ENCODE measurements around the gene RNF157. TPM values are rescaled to one million over a fixed set of nuclear protein-coding genes. Genes with fewer than 3 reads are reported as not detected.

The RNF157 gene
- total RNA-seq, 4 donors from 2014 or later = 50.5 to 142 (median 85.3) TPM

DNA sequence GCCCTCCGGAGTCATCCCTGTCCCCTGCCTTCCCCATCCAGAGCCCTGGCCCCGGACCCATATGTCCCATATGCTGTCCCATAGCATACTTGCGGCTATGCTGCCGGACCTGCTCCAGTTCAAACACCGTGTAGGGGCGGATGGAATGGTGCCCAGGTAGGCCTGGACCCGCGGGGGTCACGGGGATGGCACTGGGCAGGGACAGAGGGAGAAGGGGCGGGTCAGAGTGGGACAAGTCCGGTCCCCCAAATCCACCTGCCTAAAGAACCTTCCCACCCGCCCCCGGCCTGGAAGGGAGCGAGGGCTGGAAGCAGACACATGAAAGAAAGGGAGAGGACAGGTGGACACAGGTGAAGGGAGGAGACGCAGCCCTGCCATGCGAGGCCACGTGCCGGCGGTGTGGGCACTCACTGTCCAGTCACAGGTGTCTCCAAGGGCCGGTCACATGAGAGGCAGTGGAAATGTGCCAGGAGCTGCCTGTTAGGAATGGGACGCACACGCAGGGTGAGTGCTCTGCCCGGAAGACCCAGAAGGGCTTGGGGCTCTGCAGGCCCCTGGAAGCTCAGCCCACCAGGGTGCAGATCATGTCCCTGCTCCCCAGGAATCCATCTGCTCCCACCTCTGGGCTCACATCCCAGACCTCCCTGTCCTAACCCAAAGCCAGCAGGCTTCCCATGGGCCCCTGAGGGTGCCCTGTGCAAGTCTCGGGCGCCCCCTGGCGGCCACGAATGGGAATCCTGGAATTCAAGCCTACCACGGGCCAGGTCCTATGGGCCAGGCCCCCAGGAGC lies 38.9 kb upstream of the RNF157 start:
- intact Hi-C loops (cut with DNase I; ENCODE audit: low total_unique reads) (loop anchor here (1.0 to 5.0 kb wide), 5 partner anchors 30 to 158 kb away; partner anchors contain the start of gene FOXJ1), in situ Hi-C loops (cut with MboI; ENCODE audit: low sequenced_read_pairs in 4 of 4) (no loop called here)
- H3K27me3 ChIP-seq = no peaks in the 10 kb centered on the region
- H3K27ac ChIP-seq = peak overlapping the region; percentile 54 to 79 (median 73)
- H3K36me3 ChIP-seq = no peaks in the 10 kb centered on the region
- peaks cover 20 to 32% of the 10 kb centered on the region in 2 donors for H3K4me1 ChIP-seq
- ATAC-seq (peak; percentile 50 to 70), DNase-seq (peak; percentile 82 to 89)
- no peaks in the 10 kb centered on the region for H3K9me3 ChIP-seq
- TF ChIP-seq, protein P1, sequence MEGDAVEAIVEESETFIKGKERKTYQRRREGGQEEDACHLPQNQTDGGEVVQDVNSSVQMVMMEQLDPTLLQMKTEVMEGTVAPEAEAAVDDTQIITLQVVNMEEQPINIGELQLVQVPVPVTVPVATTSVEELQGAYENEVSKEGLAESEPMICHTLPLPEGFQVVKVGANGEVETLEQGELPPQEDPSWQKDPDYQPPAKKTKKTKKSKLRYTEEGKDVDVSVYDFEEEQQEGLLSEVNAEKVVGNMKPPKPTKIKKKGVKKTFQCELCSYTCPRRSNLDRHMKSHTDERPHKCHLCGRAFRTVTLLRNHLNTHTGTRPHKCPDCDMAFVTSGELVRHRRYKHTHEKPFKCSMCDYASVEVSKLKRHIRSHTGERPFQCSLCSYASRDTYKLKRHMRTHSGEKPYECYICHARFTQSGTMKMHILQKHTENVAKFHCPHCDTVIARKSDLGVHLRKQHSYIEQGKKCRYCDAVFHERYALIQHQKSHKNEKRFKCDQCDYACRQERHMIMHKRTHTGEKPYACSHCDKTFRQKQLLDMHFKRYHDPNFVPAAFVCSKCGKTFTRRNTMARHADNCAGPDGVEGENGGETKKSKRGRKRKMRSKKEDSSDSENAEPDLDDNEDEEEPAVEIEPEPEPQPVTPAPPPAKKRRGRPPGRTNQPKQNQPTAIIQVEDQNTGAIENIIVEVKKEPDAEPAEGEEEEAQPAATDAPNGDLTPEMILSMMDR (IDR thresholded peaks at IDR 0.05 in 4 of 5, conservative IDR thresholded peaks at IDR 0.05 in 1 of 5) = peak; percentile 96 to 100 (median 99)
- TF ChIP-seq POLR2A (IDR thresholded peaks at IDR 0.05) = no peak
- no peak overlapping the region for H3K4me3 ChIP-seq

DNA sequence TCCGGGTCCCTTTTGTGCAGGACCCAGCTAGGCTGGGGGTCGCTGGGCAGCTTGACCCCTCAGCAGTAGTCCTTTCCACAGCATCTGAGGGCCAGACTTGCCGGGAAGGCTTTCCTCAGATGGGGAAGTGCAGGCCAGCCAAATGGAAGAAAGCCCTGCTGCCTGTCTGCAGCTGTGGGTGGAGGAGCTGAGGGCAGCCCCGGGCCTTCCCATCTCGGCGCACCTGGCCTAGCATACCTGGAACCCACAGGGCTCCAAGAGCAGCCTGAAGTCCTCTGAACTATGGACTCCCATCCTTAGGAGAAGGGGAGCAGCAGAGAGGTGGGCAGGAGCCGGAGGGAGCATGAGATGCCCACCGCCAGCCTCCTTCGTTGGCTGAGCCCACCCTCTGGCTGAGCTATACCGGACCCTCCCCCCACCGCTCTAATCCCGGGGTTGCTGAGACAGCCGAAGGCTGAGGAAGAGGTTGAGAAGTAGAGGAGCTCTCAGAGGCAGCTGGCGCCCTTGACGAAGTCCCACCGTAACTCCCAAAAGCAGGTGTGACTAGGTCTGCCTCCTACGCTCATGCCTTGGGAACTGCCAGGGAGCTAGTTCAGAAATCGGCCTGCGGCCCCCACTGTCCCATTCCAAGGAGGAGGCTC lies 38.1 kb upstream of the RNF157 start:
- ATAC-seq (no peak), DNase-seq (no peak)
- Histone ChIP-seq H3K4me3 (no peak overlapping the region), H3K27ac (peak overlapping the region; percentile 54 to 79 (median 73)), H3K27me3 (no peaks in the 10 kb centered on the region), H3K36me3 (no peaks in the 10 kb centered on the region), H3K9me3 (no peaks in the 10 kb centered on the region), H3K4me1 (peaks cover 20 to 32% of the 10 kb centered on the region in 2 donors)
- intact Hi-C loops (cut with DNase I; ENCODE audit: low total_unique reads) (loop anchor here (2.0 to 5.0 kb wide), 4 partner anchors 30 to 136 kb away; partner anchors contain the start of gene FOXJ1), in situ Hi-C loops (cut with MboI; ENCODE audit: low sequenced_read_pairs in 4 of 4) (no loop called here)
- no peak for TF ChIP-seq POLR2A (IDR thresholded peaks at IDR 0.05)
- TF ChIP-seq, protein P1 (IDR thresholded peaks at IDR 0.05 in 4 of 5, conservative IDR thresholded peaks at IDR 0.05 in 1 of 5) = no peak

DNA sequence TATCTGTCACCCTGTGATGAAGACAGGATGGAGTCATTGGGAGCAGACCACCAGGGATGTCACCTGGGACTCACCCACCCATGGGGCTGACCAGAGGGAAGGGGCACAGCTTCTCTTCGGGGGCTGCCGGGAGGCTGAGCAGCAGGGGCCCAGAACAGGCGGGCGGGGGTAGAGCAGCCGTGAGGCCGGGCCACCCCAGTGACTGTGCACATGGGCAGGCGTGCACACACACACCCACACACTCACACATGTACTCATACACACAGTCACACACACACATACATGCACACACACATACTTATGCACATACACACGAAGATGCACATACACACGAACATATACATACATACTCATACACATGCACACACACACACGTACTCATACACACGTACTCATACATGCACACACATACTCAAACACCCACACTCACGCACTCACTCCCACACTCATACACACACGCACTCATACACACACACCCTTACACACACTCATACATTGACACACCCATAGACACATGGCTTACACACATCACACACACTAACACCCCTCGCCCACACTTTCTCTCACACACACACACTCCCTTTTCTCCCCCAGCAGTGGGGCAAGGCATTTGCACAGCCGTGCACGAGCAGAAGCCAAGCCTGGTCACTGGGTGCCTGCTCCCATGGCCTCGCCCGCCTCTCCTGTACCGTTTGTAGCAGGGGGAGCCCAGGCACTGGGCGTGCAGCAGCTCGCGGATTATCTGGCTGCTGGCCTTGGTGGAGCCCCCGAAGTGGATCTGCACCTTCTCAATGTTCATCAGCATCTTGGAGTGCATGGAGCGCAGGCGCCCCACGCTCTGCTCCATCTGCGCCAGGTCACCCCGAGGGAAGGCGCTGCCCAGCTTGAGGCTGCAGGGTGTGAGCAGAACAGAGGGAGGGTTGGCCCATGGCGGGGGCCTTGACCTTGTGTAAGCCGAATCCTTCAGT lies 37.3 kb upstream of the RNF157 start:
- H3K27me3 ChIP-seq = no peaks in the 10 kb centered on the region
- in situ Hi-C loops (cut with MboI; ENCODE audit: low sequenced_read_pairs in 4 of 4) = no loop called here
- ATAC-seq (no peak), DNase-seq (no peak)
- H3K9me3 ChIP-seq = no peaks in the 10 kb centered on the region
- H3K36me3 ChIP-seq = no peaks in the 10 kb centered on the region
- no peak overlapping the region for H3K4me3 ChIP-seq
- intact Hi-C loops (cut with DNase I; ENCODE audit: low total_unique reads) = loop anchor here (2.0 to 5.0 kb wide), 4 partner anchors 29 to 135 kb away; partner anchors contain the start of gene FOXJ1
- H3K27ac ChIP-seq = peak overlapping the region; percentile 0 to 57 (median 44)
- TF ChIP-seq, protein P1 (IDR thresholded peaks at IDR 0.05 in 4 of 5, conservative IDR thresholded peaks at IDR 0.05 in 1 of 5) = no peak
- TF ChIP-seq POLR2A (IDR thresholded peaks at IDR 0.05) = no peak
- H3K4me1 ChIP-seq = peaks cover 26 to 28% of the 10 kb centered on the region in 2 donors

All from gastrocnemius medialis (tissue), 4 donors.